CD4-positive, alpha-beta T cell treated with Interleukin-2 at 100 ng/mL for 4 hours (primary cell): ENCODE results near the gene CCT6A.
A peak's percentile ranks its signal among the peaks of the same experiment; 100 is the strongest.
"Not testable (repeated sequence)": the region's sequence is repeated elsewhere in the genome, so short reads cannot be mapped to it uniquely, and the experiment has no call there.

ENCODE experiments used
- DNase-seq: peaks from one replicate; pipeline ENCODE4 v3.0.0-alpha.2; 2020; ENCODE audit warnings: low spot score

CCT6A gene, protein sequence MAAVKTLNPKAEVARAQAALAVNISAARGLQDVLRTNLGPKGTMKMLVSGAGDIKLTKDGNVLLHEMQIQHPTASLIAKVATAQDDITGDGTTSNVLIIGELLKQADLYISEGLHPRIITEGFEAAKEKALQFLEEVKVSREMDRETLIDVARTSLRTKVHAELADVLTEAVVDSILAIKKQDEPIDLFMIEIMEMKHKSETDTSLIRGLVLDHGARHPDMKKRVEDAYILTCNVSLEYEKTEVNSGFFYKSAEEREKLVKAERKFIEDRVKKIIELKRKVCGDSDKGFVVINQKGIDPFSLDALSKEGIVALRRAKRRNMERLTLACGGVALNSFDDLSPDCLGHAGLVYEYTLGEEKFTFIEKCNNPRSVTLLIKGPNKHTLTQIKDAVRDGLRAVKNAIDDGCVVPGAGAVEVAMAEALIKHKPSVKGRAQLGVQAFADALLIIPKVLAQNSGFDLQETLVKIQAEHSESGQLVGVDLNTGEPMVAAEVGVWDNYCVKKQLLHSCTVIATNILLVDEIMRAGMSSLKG

DNA sequence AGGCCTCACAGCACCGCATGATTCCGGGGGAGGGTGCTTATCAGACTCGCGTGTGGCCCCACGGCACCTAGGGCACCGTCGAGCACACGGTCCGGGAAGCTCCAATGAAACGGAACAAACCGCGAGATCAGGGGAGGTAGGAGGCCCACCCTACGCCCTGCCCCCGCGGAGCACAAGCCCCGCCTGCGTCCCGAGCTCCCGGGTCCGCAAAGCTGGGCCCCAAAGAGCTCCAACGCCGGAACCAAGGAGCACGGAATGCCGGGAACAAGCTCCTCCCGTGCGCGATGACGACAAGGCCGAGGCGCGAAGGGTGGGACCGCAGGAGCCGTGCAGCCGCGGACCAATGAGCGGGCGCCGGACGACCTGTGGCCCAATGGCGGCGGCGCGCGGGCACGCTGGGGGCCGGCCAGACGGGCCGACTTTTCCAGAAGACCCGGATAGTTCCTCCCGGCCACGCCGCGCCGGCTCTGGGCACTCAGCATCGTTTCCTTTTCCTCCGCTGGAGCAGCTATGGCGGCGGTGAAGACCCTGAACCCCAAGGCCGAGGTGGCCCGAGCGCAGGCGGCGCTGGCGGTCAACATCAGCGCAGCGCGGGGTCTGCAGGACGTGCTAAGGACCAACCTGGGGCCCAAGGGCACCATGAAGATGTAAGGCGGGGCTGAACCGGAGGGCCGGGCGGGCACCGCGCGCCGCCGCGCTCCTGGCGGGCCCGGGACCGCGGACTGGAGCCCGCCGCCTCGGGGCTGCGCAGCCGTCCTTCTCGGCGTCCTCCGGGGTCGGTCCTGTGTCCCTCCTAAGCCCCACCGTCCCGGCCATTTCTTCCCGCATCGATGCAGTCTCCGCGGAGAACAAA lies at the start of gene CCT6A, which contains the start of gene PSPH:
CCT6A (plus strand) TSS at position 427 of the 853 bp plus-strand sequence; CDS start at position 511, 84 bp downstream.
PSPH (minus strand) TSS at position 106 of the 853 bp plus-strand sequence. CDS start 30,232 bp downstream, outside the sequence.
- peak; percentile 89 for DNase-seq

DNA sequence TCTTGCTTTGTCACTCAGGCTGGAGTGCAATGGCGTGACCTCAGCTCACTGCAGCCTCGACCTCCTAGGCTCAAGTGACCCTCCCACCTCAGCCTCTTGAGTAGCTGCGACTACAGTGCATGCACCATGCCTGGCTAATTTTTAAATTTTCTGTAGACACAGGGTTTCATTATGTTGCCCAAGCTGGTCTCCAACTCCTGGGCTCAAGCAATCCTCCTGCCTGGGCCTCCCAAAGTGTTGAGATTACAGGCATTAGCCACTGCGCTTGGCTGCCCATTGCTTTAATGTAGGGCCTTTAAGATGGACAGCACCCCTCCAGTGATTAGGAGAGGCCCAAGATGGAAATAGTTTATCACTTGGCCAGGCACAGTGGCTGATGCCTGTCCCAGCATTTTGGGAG lies 47.8 kb upstream of the CCT6A start:
- DNase-seq: no peak

DNA sequence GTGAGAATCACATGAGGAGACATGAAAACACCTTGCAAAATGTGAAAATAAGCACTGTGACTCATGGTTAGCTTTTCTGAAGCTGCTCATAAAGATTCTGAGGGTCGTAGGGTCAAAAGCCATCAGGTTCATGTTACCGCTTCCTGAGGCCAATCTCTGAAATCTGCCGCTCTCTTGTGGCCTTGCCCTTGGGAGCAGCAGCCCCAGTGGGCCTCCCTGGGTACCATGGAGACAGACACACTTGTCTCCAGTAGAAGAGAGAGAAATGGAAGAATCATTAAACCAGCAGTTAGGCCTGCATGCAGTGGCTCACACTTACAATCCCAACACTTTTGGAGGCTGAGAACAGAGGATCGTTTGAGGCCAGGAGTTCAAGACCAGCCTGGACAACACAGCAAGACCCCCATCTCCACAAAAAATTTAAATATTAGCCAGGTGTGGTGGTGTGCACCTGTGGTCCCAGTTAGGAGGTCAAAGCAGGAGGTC lies 44.4 kb upstream of the CCT6A start:
- no peak for DNase-seq

DNA sequence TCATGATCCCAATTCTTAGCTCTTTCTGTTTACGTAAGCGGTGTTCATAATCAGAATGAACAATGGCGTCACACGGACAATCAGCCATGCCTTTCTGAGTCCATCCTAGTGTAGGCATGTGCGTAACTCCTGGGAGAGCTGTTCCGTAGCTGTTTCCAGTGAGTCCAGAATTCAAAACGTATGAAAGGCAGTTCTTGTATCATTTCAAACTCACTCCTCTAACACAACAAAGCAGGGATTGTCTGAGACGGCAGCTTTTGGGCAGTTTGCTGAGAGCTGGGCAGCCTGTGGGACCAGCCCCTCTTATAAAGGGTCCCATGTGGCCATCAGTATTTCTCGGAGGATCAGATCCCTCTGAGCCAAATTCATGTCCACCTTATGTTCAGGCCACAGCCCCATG lies 43.7 kb upstream of the CCT6A start:
- no peak for DNase-seq

DNA sequence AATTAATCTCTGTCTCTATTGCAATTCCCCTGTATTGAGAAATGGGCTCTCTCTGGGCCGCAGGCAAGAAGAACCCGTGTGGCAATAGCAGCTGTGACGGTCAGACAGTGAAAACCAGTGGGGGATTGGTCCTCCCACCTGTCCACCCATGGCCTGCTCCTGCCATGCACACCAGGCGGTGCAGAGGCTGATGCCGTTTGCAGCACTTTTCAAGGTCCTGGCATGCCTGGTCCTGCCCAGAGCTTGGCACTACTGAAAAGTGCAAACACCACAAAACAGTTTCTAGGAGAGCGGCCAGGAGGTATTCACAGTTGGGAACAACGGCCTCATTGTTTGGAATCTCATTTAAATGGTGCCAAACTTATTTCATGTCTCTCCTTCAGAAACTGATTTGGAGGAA lies 41.9 kb upstream of the CCT6A start:
- no peak for DNase-seq

DNA sequence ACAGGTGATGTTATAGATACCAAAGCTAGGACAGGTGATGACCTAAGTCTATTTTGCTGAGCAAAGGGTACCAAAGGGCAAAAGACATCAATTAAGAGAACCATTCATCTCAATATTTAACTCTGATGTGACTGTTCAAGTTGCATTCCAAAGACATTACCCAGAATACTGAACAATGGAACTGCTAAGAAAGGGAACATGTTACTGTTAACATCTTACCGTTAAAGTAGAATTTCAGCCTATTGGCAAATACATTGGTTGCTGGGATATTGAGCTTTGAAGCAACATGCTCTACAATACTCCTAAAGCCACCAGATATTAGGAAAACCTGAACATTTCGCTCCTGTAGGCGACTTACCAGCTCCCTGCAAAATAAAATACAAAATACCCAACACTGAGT lies 34.5 kb upstream of the CCT6A start:
- DNase-seq: not testable (repeated sequence)

DNA sequence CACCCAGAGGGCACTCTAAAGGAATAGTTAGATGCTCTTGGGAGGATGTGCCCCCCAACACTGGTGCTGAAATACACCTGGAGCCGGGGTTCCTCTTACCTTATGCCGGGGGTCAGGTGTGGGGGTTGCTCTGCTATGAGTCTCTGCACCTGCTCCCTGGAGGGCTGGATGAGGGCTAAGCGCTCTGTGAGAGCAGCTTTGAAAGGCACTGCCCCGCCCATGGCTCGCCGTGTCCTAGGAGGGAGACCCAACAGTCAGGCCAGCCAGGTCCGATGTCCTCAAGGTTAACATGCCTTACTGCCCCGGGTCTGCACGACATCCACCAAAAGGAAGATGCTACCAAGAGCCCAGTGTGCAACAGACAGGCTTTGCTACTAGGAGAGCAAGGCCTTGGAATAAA lies 32.1 kb upstream of the CCT6A start:
- DNase-seq: no peak

DNA sequence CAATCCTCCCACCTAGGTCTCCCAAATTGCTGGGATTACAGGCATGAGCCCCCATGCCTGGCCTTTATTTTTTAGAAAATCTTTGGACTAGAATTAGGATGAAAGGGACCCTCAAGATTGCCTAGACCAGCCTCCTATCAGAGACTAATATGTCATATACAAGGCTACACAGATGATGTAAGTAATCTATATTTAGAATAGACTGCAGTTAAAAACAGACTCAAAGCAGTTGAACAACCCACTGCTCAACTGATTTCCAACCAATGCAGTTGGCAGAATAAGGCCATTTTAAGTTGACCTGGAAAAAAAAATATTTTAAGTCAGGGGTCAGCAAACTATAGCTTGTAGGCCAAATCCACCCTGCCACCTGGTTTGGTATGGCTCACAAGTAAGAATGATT lies 28.1 kb upstream of the CCT6A start:
- DNase-seq: no peak

DNA sequence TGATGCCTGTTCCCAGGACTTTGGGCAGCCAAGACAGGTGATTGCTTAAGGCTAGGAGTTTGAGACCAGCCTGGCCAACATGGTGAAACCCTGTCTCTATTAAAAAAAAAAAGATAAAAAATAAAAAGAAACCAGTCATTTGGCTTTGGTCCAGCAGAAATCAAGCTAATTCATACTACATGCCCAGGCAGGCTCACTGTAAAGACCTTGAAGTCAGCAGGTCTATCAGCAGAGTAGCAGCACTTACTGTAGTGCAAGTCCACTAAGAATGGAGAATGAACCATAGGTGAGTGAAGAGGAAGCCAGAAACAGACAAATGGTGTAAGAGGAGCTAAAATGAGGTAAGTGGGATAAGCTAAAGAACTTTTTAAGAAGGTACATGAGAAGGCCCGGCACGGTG lies 25.0 kb upstream of the CCT6A start:
- no peak for DNase-seq

DNA sequence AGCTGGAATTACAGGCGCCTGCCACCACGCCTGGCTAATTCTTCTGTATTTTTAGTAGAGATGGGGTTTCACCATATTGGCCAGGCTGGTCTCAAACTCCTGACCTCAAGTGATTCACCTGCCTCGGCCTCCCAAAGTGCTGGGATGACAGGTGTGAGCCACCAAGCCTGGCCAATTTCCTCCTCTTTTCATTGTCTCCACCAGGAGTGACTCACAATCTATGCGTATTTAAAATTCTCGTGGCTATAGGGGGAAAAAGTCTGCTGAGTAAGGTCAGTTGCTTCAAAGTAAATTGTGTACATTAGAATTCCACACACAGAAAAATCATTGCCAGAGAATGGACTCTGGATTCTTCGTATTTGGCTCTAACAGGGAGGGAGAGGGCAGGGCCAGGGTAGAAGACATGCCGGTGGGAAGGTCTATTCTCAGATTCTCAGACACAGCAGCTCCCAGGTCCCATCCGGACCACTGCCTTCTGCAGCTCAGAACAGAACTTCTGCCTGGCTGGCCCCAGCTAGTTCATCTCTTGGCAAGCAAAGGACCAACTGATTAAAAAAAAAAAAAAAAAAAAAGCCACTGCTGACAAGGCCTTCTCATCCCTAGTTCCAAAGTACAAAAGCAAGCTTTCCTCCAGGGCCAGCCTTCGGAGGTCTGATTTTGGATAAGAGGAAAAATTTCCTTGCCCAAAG lies 22.5 kb upstream of the CCT6A start:
- DNase-seq: no peak

DNA sequence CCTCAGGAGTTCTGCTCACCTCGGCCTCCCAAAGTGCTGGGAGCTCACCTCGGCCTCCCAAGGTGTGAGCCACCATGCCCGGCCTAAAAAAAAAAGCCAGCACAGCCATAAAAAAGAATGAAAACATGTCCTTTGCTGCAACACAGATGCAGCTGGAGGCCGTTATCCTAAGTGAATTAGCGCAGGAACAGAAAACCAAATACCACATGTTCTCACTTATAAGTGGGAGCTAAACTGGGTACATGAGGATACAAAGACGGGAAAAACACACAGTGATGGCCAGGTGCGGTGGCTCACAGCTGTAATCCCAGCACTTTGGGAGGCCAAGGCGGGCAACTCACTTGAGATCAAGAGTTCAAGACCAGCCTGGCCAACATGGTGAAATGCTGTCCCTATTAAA lies 21.2 kb upstream of the CCT6A start:
- DNase-seq: no peak

DNA sequence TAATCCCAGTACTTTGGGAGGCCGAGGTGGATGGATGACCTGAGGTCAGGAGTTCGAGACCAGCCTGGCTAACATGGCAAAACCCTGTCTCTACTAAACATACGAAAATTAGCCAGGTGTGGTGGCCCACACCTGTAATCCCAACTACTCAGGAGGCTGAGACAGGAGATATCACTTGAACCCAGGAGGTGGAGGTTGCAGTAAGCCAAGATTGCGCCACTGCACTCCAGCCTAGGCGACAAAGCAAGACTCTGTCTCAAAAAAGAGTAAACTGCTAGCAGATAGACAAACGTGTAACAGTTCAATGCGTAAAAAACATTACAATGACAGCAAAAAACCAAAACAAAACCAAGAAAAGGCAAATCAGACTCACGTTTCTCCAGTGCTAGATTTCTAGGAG lies 20.0 kb upstream of the CCT6A start:
- DNase-seq: not testable (repeated sequence)

DNA sequence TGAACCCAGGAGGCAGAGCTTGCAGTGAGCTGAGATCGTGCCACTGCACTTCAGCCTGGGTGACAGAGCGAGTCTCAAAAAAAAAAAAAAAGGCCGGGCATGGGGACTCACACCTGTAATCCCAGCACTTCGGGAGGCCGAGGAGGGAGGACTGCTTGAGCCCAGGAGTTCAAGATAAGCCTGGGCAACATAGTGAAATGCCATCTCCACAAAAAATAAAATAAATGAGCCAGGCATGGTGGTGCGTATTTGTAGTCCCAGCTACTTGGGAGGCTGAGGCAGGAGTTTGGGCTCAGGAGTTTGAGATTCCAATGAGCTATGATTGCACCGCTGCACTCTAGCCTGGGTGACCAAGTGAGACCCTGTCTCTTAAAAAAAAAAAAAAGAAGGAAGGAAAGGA lies 19.0 kb upstream of the CCT6A start:
- not testable (repeated sequence) for DNase-seq

DNA sequence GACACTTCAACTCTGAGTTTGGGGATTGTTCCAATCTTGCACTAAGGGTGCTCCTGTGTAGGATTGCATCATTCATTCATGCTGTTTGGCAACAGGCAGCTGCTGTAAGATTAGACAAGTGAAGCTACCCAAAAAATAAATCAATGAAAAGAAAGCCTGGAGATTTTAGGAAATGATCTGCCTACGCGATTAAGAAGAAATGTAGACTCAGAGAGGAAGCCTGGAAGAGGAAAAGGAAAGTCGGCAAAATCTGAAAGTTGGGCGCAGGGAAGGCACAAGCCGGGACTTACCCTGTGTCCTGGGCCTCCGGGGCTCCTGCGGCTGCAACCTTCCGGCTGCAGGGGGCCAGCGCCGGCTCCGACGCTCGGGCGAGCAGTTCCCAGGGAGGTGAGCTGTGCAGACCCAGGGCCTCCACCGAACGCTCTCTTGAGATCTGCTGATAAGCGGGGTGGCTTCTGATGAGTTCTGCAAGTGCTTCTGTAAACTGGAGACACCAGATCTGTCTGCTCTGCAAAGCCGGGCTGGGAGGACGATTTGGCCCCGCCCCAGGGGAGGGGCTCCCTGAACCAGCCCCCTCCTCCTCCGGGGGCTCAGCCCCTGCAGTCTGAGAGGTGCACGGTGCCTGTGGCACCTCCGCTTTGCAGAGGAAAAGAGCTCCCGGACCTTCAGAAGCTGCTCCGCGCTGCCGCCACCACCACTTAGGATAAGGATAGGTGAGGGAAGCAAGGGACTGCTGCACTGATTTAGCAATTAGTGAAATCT lies 17.7 kb upstream of the CCT6A start:
- peak; percentile 75 for DNase-seq

DNA sequence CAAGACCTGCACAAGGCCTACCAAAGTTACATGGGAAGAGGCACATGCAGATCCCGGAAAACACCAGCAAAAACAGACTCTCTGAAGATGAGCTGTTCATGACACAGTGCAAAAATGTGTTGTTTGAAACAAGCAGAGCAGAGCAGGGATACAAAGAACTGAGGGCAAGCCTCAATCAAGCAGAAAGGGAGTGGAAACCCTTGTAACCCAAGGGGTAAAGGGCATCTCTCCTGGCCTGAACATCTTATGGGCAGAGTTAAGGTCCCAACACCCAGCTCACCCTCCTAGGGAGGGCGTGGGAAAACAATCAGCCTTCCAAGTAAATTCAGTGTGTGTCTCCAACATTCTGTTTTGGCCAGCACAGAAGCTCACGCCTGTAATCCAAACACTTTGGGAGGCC lies 10.8 kb upstream of the CCT6A start:
- no peak for DNase-seq

DNA sequence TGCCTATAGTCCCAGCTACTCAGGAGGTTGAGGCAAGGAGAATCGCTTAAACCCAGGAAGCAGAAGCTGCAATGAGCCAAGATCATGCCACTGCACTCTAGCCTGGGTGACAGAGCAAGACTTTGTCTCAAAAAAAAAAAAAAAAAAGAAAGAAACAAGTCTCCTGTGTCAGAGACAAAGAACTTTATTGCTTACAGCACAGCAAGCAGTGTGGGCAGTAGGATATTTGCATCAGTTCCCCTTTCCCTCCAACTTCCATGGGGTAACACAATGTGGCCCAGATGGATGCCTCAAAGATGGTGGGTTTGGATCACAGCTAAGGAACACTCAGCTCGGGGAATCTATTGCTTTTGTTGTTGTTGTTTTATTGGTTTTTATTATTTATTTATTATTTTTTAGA lies 5.8 kb upstream of the CCT6A start:
- not testable (repeated sequence) for DNase-seq

DNA sequence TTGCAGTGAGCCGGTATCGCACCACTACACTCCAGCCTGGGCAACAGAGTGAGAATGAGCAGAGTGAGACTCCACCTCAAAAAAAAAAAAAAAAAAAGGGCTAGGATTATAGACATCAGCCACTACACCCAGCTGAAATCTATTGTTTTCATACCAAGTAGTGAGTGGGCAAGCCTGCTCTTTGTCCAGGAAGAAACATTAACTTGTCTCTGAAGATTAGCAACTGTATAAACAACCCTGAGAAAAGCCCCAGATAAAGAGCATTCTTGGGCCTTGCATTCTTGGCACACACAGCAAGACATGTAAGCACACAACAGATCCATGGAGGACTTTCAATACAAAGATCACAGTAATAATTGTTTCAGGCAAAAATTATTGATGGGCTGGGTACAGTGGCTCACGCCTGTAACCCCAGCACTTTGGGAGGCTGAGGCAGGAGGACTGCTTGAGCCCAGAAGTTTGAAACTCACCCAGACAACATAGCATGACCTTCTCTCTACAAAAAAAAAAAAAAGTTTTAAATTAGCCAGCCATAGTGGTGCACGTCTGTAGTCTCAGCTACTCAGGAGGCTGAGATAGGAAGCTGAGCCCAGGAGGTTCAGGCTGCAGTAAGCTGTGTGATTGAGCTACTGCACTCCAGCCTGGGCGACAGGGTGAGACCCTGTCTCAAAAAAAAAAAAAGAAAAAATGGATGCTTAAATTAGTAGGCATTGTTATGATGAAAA lies 4.7 kb upstream of the CCT6A start:
- no peak for DNase-seq

DNA sequence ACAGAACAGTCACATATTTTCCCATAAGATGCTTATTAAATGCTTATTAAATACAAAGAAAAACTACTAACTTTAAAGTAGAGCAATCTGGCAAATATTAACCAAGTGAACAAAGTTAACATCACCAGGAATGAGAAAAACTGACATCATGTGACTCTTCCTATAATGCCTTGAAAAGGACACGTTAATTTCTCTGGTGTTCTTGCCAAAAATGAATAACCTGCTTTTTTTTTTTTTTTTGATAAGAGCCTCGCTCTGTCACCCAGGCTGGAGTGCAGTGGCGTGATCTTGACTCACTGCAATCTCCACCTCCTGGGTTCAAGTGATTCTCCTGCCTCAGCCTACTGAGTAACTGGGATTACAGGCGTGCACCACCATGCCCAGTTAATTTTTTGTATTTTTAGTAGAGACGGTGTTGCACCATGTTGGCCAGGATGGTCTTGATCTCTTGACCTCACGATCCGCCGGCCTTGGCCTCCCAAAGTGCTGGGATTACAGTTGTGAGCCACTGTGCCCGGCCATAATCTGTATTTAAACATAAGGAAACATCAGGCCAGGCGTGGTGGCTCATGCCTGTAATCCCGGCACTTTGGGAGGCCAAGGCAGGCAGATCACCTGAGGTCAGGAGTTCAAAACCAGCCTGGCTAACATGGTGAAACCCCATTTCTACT lies 4.0 kb upstream of the CCT6A start:
- DNase-seq: not testable (repeated sequence)

DNA sequence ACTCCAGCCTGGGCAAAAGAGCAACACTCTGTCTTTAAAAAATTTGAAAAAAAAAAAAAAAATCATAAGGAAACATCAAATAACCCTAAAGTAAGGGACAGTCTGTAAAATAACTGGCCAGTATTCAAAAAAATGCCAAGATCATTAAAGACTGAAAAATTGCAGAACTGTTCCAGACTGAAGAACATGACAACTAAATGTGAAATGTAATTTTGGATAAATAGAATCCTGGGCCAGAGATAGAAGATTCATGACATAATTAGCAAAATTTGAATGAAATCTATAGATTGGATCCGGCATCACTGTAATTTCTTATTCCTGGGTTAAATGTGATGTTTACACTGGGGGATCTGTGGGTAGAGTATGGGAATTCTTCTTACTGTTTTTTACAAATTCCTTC lies 3.3 kb upstream of the CCT6A start:
- no peak for DNase-seq

DNA sequence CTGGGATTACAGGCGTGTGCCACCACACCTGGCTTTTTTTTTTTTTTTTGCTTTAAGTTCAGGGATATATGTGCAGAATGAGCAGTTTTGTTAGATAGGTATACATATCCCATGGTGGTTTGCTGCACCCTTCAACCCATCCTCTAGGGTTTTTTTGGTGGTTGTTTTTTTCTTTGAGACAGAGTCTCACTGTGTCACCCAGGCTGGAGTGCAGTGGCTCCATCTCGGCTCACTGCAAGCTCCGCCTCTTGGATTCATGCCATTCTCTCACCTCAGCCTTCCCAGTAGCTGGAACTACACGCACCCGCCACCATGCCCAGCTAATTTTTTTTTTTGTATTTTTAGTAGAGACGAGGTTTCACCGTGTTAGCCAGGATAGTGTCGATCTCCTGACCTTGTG lies 2.8 kb upstream of the CCT6A start:
- DNase-seq: not testable (repeated sequence)
